HEK293T (cell line): ENCODE measurements around the gene OOSP2.

Experiments
- CTCF ChIA-PET: fragments of 350-600 bp; formaldehyde crosslinking; extraction: SDS; loops from one replicate; lab custom pipeline; 2021; ENCODE audit warnings: antibody characterized with exemption, inconsistent platforms; lab: Yijun Ruan, JAX
- POLR2A ChIA-PET: fragments of 350-600 bp; formaldehyde crosslinking; extraction: SDS; loops from one replicate; lab custom pipeline; 2020; ENCODE audit warnings: antibody characterized with exemption, inconsistent platforms; lab: Yijun Ruan, JAX
- DNase-seq: peaks from one replicate; pipeline ENCODE4 v3.0.0; 2012; ENCODE audit warnings: mixed read lengths; ENCODE audit errors: extremely low spot score
- ARNT ChIP-seq: fragments of 450-650 bp; IDR thresholded peaks from 2 replicates; pipeline ENCODE4 v1.6.1; 2017; ENCODE audit warnings: mild to moderate bottlenecking
- BHLHE40 ChIP-seq: fragments of 450-650 bp; IDR thresholded peaks from 2 replicates; pipeline ENCODE4 v1.6.1; 2016; ENCODE audit warnings: mild to moderate bottlenecking, moderate library complexity, borderline replicate concordance
- CTBP1 ChIP-seq: fragments of 450-650 bp; IDR thresholded peaks from 2 replicates; pipeline ENCODE4 v1.6.1; 2016; ENCODE audit warnings: borderline replicate concordance
- ELF4 ChIP-seq: fragments of 450-650 bp; IDR thresholded peaks from 2 replicates; pipeline ENCODE4 v1.6.1; 2017; ENCODE audit warnings: antibody characterized with exemption
- FOXA1 ChIP-seq: fragments of 450-650 bp; IDR thresholded peaks from 2 replicates; pipeline ENCODE4 v1.6.1; 2016; ENCODE audit warnings: mild to moderate bottlenecking
- FOXK2 ChIP-seq: fragments of 450-650 bp; IDR thresholded peaks from 2 replicates; pipeline ENCODE4 v1.6.1; 2016; ENCODE audit warnings: mild to moderate bottlenecking
- FOXM1 ChIP-seq: fragments of 450-650 bp; IDR thresholded peaks from 2 replicates; pipeline ENCODE4 v1.6.1; 2017; ENCODE audit warnings: mild to moderate bottlenecking, borderline replicate concordance
- HDGF ChIP-seq: fragments of 450-650 bp; IDR thresholded peaks from 2 replicates; pipeline ENCODE4 v1.6.1; 2017; ENCODE audit warnings: antibody characterized with exemption, borderline replicate concordance
- L3MBTL2 ChIP-seq: fragments of 450-650 bp; conservative IDR thresholded peaks from 2 replicates; pipeline ENCODE4 v1.6.1; 2016; ENCODE audit warnings: mild to moderate bottlenecking
- LEF1 ChIP-seq: fragments of 450-650 bp; IDR thresholded peaks from 2 replicates; pipeline ENCODE4 v1.6.1; 2017; ENCODE audit warnings: mild to moderate bottlenecking, borderline replicate concordance
- NFRKB ChIP-seq: fragments of 450-650 bp; IDR thresholded peaks from 2 replicates; pipeline ENCODE4 v1.6.1; 2016; ENCODE audit warnings: mild to moderate bottlenecking, moderate library complexity
- PKNOX1 ChIP-seq: fragments of 450-650 bp; IDR thresholded peaks from 2 replicates; pipeline ENCODE4 v1.6.1; 2016
- SP1 ChIP-seq: fragments of 450-650 bp; IDR thresholded peaks from 2 replicates; pipeline ENCODE4 v1.6.1; 2017
- SUZ12 ChIP-seq: fragments of 450-650 bp; IDR thresholded peaks from 2 replicates; pipeline ENCODE4 v1.6.1; 2016; ENCODE audit warnings: mild to moderate bottlenecking
- TARDBP ChIP-seq: fragments of 450-650 bp; IDR thresholded peaks from 2 replicates; pipeline ENCODE4 v1.6.1; 2016
- ZNF384 ChIP-seq: fragments of 450-650 bp; IDR thresholded peaks from 2 replicates; pipeline ENCODE4 v1.6.1; 2016

OOSP2 gene

GRCh38 chr11:60087239-60087638 lies 47.0 kb downstream of the OOSP2 start:
- ChIA-PET POLR2A (no interaction called here), CTCF (no interaction called here)
- no peak for DNase-seq
- no peak for TF ChIP-seq PKNOX1
- TF ChIP-seq SP1, result no peak
- TF ChIP-seq NFRKB, result no peak
- TF ChIP-seq ELF4, result no peak
- TF ChIP-seq L3MBTL2, result no peak
- no peak for TF ChIP-seq ZNF384
- no peak for TF ChIP-seq CTBP1
- TF ChIP-seq FOXM1, result no peak
- TF ChIP-seq TARDBP, result no peak
- TF ChIP-seq FOXA1, result no peak
- no peak for TF ChIP-seq ARNT

- ChIA-PET POLR2A (no interaction called here), CTCF (no interaction called here)
- TF ChIP-seq BHLHE40 (no peak), CTBP1 (no peak), PKNOX1 (no peak), LEF1 (no peak), FOXM1 (no peak), NFRKB (no peak), ELF4 (no peak), SUZ12 (no peak), FOXA1 (no peak), HDGF (no peak)
- DNase-seq, result no peak
Measured at GRCh38 chr11:60088364-60088763, 48.2 kb downstream of the OOSP2 start, which contains the start of gene MS4A2. Gene MS4A2, plus strand, starts transcription at chr11:60088664. Its CDS starts 102 bp downstream, at chr11:60088766.

GRCh38 chr11:60095477-60096120 lies 55.4 kb downstream of the OOSP2 start:
- TF ChIP-seq FOXK2 (no peak), CTBP1 (no peak), ZNF384 (no peak), NFRKB (no peak), FOXM1 (no peak), TARDBP (no peak), L3MBTL2 (no peak), HDGF (no peak), ARNT (no peak), FOXA1 (no peak), BHLHE40 (no peak), SP1 (no peak), LEF1 (no peak), ELF4 (no peak)
- DNase-seq, result no peak
- POLR2A ChIA-PET, result no interaction called here
- CTCF ChIA-PET, result no interaction called here

GRCh38 chr11:60097189-60097588 lies 57.0 kb downstream of the OOSP2 start:
- CTCF ChIA-PET, result no interaction called here
- POLR2A ChIA-PET, result no interaction called here
- no peak for TF ChIP-seq HDGF
- TF ChIP-seq FOXM1, result no peak
- TF ChIP-seq ARNT, result no peak
- no peak for TF ChIP-seq SUZ12
- TF ChIP-seq L3MBTL2, result no peak
- no peak for TF ChIP-seq BHLHE40
- TF ChIP-seq SP1, result no peak
- TF ChIP-seq FOXK2, result no peak
- TF ChIP-seq NFRKB, result no peak
- no peak for TF ChIP-seq PKNOX1
- no peak for TF ChIP-seq CTBP1
- TF ChIP-seq TARDBP, result no peak
- DNase-seq, result no peak
